CD1c-positive myeloid dendritic cell (primary cell): ENCODE results near the gene CDH15.
"Not testable (repeated sequence)": the region's sequence is repeated elsewhere in the genome, so short reads cannot be mapped to it uniquely, and the experiment has no call there.

Experiments used
- DNase-seq: peaks from one replicate; pipeline ENCODE4 v3.0.0-alpha.2; 2016; ENCODE audit errors: extremely low spot score

Gene CDH15

GRCh38 chr16:89155851-89156739, 15.5 kb upstream of the CDH15 start:
- no peak for DNase-seq

DNA sequence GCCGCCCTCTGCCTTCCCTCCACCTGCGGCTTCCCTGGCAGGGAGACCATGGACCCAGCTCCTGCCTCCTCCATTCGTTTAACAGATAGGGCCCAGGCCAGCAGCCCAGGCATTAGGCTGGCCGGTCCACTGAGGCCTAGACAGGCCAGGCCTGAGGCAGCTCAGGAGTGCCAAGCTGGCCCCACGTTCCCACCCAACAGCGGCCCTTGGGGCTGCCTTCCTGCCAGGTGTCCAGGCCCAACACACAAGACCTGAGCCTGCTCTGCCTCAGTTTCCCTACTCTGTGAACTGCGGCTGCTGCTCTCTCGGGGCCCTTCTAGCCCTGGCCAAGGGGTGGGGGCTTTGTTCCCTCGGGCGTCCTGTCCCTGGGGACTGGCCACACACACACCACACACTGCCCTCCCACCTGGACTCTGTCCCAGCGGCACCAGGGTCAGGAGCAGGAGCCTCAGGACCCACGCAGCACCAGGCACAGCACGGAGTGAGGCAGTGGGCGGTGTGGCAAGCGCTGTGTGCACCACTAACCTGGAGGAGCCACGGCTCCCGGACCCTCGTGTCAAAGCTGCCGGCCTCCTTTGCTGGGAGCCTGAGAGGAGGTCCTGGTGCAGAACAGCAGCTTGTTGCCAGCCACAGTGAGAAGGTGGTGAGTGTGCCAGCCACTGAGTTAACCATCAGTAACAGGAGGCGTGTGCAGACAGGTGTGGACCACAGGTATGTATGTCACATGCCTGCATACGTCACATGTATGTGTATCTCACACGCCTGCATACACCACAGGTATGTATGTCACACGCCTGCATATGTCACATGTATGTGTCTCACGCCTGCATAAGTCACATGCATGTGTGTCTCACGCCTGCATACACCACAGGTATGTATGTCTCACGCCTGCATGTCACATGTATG, 14.6 kb upstream of the CDH15 start:
- DNase-seq, result no peak

- no peak for DNase-seq
Measured at GRCh38 chr16:89157778-89158177, 13.8 kb upstream of the CDH15 start.

- DNase-seq, result no peak
Measured at GRCh38 chr16:89159066-89159849, 12.3 kb upstream of the CDH15 start.

DNA sequence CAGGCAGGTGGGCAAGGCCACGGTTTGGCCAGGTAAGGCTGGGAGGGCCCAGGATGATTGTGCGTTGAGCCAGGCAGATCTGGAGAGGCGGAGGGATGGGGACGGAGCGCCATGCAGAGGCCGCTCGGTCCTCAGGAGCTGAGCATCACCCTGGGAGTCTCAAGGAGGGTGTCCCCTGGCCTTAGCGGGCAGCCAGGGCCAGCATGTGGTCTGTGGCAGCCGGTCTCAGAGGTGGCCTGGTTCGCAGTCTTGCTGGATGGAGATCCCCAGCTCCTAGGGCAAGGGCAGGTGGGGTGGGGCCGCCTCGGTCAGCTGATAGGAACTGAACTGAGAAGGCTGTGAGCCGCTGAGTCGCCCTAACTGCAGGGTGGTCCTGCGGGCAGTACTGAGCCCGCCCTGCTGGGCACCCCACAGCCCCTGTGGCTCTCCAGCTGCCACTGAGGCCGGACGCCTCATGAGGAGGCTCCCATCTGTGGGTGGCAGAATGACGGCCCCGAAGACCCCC, 11.6 kb upstream of the CDH15 start:
- no peak for DNase-seq

GRCh38 chr16:89160977-89161701, 10.4 kb upstream of the CDH15 start:
- DNase-seq, result no peak

DNA sequence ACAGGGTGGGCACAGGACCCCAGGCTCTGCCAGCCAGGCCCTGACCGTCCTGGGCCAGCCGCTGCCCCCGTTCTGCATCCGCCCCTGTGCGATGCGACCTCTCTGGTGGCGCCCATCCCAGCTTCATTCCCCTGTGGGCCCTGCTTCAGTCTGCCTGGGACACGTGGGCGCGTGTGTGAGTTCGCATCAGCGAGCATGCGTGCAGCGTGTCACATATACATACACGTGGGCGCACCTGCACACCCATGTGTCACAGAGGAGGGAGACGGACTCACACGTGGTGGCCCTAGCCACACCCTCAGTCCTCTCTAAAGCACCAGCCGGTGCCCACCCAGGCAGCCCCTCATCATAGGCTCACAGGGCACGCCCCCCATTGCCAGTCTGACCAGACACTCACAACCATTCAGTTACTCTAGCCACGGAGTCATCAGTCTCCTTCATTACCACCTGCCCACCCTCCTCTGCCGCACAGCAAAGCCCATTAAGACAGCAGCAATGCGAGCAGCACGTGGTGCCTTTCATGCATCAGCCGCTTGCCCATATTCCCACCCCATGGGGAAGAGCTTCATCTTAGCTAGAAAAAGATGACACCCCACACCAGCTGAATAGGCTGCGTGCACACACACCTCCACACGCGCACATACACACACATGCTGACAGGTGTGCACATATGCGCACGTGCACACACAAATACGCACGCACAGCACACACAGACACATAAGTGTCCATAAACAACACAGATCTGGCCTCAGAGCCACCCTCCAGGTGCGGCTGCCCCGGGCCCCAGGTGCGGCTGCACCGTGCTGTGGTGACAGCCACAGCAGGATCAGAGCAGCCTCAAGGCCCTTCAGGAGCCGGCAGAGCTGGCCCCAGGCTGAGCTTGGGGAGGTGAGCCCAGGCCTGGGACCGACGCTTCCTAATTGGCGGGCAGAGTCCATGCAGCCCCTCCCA, 9.5 kb upstream of the CDH15 start:
- DNase-seq, result no peak

DNA sequence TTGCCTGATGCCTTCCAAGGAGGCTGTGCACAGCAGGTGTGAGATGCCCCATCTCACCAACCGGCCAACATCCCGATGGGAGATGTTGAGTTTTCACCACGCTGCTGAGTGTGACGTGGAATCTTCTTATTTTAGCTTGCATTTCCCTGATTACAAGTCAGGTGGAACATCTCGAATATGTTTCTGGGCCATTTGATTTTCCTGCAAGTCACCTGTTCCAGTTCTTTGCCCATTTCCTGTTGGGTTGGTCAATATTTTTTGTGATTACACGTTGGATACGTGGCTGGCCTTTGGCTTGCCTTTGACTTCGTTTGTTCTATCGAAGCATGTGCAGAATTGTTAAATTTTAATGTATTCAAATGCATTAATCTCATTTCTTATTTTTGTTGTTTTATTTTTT, 8.3 kb upstream of the CDH15 start:
- DNase-seq, result no peak

DNA sequence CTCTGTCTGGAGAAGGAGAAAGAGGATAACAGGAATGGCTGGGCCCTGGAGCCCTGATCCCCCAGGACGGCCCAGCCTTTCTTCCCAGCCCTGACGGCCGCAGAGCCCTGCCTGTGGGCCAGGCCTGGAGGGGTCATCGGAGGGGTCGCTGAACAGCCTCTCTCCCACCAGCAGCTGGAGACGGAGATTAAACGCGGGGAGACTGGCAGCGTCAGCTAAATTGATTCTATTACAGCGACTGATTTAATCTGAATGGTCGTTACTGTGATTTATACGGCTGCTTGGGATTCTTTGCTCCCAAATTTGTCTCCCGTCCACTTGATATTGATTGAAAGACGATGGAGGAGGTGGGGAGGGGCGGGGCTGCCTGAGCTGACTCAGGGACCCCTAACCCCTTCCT, 7.1 kb upstream of the CDH15 start:
- DNase-seq, result no peak

DNA sequence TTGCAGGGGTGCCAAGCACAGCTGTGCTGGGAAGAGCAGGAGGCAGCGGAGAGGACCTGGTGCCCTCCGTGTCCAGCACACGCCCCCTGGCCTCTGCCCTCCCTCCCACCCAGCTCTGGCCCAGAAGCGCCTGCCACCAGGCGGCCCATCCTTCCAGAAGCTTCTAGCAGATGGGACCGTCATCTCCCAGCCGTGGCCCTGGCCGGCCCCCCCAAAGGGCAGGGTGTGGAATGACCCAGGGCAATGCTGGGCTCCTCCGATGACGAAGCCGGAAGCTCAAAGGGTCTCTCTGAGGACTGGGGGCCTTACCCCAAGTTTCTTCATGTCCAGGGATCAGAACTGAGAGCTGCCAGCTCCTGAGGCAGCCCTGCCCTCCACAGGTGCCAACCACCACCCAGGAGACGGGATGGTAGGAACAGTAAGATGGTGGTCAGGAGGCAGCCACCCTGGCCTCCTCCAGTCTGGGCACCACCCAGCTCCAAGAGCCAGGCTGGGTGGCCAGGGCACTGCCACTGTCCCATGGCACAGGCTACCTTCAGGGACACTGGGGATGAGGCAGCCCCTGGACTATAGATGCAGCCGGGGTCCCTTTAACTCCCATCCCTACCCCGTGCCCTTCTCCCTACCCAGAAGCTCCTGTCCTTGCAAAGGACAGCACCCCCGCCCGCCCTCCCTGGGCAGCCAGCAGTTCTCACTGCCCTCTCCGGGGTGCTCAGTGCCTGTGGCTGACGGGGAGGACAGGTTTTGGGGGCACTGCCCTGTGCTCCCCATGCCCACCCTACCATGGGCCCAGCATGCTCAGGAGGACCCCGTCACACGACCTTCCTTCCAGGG, 6.5 kb upstream of the CDH15 start:
- DNase-seq, result no peak

DNA sequence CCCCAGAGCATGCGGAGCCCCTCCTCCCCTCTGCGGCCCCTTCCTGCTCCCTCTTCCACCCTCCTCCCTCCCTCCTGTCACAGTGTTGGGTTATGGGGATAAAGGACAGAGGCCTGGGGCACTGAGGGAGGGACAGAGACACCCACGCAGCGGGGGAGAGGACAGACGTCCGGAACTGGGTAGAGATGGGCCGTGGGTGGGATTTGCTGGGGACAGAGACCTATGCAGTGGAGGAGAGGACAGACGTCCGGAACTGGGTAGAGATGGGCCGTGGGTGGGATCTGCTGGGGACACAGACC, 5.9 kb upstream of the CDH15 start:
- not testable (repeated sequence) for DNase-seq

- DNase-seq, result no peak
Measured at GRCh38 chr16:89166696-89167424, 4.7 kb upstream of the CDH15 start.

- DNase-seq, result peak; percentile 88
Measured at GRCh38 chr16:89167425-89167941, 4.1 kb upstream of the CDH15 start.

- DNase-seq, result no peak
Measured at GRCh38 chr16:89168381-89169189, 3.0 kb upstream of the CDH15 start.

DNA sequence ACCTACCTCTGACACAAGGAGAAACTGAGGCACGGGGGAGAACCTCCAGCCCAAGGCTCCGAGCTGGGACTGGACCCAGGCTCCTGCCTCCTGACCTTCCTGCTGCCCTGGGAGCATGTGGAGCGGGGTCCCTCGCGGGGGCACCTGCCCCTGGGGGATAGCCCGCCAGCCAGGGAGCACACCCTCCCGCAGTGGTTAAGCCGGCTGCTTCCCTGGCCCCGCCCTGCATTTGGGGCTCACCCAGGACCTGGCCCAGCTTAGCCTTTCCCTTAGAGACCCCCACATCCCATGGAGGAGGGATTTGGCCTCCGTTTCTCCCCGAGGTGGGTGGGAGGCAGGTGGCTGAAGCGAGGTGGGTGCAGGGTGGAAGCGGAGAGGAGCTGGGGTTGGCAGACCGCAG, 1.8 kb upstream of the CDH15 start:
- no peak for DNase-seq

GRCh38 chr16:89170346-89171215, 967 bp upstream of the CDH15 start:
- no peak for DNase-seq

DNA sequence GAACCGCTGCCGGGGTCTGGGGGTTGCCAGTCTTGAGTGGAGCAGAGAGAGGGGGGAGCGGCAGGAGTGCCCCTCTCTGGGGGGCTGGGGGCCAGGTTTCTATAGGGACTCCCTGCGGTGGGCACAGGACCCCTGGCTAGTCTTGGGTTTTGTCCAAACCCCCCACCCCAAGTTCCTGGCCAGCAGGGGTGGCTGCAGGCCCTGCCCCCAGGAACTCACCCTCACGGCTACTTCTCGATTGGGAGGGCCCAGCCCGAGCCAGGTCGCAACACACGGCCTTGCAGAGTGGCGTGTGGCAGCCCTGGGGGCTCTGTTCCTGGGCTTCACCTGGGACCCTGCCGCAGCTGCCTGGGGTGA, 601 bp downstream of the CDH15 start:
- no peak for DNase-seq
